RWPE2 (cell line): Measurements from ENCODE around the gene SH3RF1.

ENCODE experiments used
- ATAC-seq: fragments of 200-7000 bp; cut with Tn5 transposase; 3 replicates; pipeline ENCODE4 v1.9.1; 2021; ENCODE audit warnings: low read depth
- DNase-seq: peaks from one replicate; pipeline ENCODE4 v3.0.0-alpha.2; 2020; ENCODE audit warnings: low spot score
- H3K27ac ChIP-seq: fragments of 450-650 bp; 2 replicates; pipeline ENCODE4 v1.5.1; 2017; ENCODE audit warnings: mild to moderate bottlenecking; ENCODE audit not compliant: poor library complexity, severe bottlenecking
- H3K27me3 ChIP-seq: fragments of 250-450 bp; sonication (Bioruptor Pico); 2 replicates; pipeline ENCODE4 v1.5.1; 2021; ENCODE audit warnings: mild to moderate bottlenecking, moderate library complexity; ENCODE audit not compliant: insufficient read depth, poor library complexity, severe bottlenecking
- H3K36me3 ChIP-seq: fragments of 250-450 bp; sonication (Bioruptor Pico); 2 replicates; pipeline ENCODE4 v1.5.1; 2020; ENCODE audit warnings: low read depth, mild to moderate bottlenecking, moderate library complexity
- H3K4me1 ChIP-seq: fragments of 250-450 bp; sonication (Bioruptor Pico); 2 replicates; pipeline ENCODE4 v1.5.1; 2021; ENCODE audit warnings: mild to moderate bottlenecking, moderate library complexity; ENCODE audit not compliant: insufficient read depth, poor library complexity, severe bottlenecking
- H3K4me3 ChIP-seq: fragments of 250-450 bp; sonication (Bioruptor Pico); 2 replicates; pipeline ENCODE4 v1.5.1; 2021; ENCODE audit warnings: mild to moderate bottlenecking, moderate library complexity; ENCODE audit not compliant: severe bottlenecking
- H3K9me3 ChIP-seq: fragments of 250-450 bp; sonication (Bioruptor Pico); 2 replicates; pipeline ENCODE4 v1.5.1; 2021; ENCODE audit warnings: mild to moderate bottlenecking, moderate library complexity; ENCODE audit not compliant: severe bottlenecking
- TF ChIP-seq, protein P1 (sequence below): fragments of 450-650 bp; IDR thresholded peaks from one replicate; pipeline ENCODE4 v1.5.1; 2017; ENCODE audit warnings: mild to moderate bottlenecking, moderate library complexity; ENCODE audit not compliant: poor library complexity, severe bottlenecking

The SH3RF1 gene

DNA sequence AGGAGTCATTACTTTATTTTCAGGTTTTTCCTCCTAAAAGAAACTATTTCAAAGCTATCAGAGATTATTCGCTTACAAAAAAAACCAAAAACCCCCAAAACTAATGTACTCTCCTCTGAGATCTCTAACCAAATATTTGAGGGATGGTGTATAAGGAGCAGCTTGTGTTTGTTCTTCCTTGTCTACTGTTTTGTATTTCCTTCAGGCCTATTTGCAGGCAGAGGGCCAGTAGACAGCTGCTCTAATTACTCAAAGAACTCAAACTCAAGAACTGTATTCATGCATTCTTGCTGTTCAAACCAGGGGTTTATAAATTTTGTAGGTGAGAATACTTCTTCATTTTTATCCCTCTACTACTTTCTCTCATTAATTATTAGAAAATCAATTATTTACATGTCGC, 51.3 kb downstream of the SH3RF1 start:
- no peaks in the 10 kb centered on the region for H3K9me3 ChIP-seq
- H3K27me3 ChIP-seq: no peaks in the 10 kb centered on the region
- TF ChIP-seq, protein P1, sequence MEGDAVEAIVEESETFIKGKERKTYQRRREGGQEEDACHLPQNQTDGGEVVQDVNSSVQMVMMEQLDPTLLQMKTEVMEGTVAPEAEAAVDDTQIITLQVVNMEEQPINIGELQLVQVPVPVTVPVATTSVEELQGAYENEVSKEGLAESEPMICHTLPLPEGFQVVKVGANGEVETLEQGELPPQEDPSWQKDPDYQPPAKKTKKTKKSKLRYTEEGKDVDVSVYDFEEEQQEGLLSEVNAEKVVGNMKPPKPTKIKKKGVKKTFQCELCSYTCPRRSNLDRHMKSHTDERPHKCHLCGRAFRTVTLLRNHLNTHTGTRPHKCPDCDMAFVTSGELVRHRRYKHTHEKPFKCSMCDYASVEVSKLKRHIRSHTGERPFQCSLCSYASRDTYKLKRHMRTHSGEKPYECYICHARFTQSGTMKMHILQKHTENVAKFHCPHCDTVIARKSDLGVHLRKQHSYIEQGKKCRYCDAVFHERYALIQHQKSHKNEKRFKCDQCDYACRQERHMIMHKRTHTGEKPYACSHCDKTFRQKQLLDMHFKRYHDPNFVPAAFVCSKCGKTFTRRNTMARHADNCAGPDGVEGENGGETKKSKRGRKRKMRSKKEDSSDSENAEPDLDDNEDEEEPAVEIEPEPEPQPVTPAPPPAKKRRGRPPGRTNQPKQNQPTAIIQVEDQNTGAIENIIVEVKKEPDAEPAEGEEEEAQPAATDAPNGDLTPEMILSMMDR: no peak
- H3K4me1 ChIP-seq: peaks cover under 1% of the 10 kb centered on the region
- H3K27ac ChIP-seq: no peak overlapping the region
- ATAC-seq (no peak), DNase-seq (no peak)
- H3K4me3 ChIP-seq: no peak overlapping the region
- H3K36me3 ChIP-seq: peaks cover 6% of the 10 kb centered on the region; the same call in 1 of the 2 replicates

GRCh38 chr4:169215656-169216055, 55.1 kb downstream of the SH3RF1 start:
- no peak for DNase-seq
- H3K4me1 ChIP-seq: no peaks in the 10 kb centered on the region
- no peak for ATAC-seq
- no peaks in the 10 kb centered on the region for H3K9me3 ChIP-seq
- no peak overlapping the region for H3K4me3 ChIP-seq
- H3K27me3 ChIP-seq: no peaks in the 10 kb centered on the region
- no peak overlapping the region for H3K27ac ChIP-seq
- TF ChIP-seq, protein P1: no peak
- peaks cover 6% of the 10 kb centered on the region; the same call in 1 of the 2 replicates for H3K36me3 ChIP-seq

DNA sequence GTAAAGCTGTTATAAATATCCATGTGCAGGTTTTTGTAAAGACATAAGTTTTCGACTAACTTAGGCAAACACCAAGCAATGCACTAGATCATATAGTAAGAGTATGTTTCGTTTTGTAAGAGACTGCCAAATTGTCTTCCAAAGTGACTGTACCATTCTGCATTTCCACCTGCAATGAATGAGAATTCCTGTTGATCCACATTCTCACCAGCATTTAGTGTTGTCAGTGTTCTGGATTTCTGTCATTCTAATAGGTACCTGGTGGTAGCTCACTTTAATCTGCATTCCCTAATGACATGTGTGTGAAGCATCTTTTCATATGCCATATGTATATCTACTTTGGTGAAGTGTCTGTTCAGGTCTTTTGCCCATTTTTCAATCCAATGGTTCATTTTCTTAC, 57.8 kb downstream of the SH3RF1 start:
- H3K27me3 ChIP-seq: no peaks in the 10 kb centered on the region
- H3K4me3 ChIP-seq: no peak overlapping the region
- no peaks in the 10 kb centered on the region for H3K4me1 ChIP-seq
- peaks cover 6% of the 10 kb centered on the region; the same call in 1 of the 2 replicates for H3K36me3 ChIP-seq
- H3K27ac ChIP-seq: no peak overlapping the region
- H3K9me3 ChIP-seq: no peaks in the 10 kb centered on the region
- TF ChIP-seq, protein P1: no peak
- ATAC-seq (no peak), DNase-seq (no peak)

DNA sequence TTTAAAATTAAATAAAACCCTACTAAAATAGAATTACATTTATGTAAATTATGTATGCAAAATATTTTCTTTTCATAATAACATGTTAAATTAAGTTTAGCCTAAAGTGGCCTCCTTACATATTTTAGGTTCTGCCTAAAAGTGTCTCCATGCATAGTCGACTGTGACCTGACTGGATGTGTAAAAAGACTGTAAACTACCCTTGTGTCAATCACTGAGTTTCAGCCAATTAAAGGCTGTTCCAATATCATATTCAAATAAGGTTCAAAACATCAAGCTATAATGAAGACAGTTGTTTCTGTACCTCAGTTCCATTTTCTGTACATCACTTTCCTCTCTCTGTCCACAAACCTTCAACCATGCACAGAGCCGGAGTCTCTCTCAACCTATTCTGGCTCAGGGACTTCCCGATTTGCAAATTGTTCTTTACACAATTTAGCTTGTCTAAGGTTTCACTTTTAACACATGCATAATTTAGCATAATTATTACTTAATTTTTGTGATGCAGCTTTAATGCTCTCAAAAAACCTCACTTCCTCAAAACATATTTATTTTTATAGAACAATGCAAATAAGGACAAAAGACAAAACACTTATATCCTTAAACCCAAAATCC, 60.1 kb downstream of the SH3RF1 start:
- TF ChIP-seq, protein P1: no peak
- peaks cover 3% of the 10 kb centered on the region for H3K4me1 ChIP-seq
- no peaks in the 10 kb centered on the region for H3K27me3 ChIP-seq
- ATAC-seq (no peak), DNase-seq (no peak)
- H3K36me3 ChIP-seq: peaks cover 6% of the 10 kb centered on the region; the same call in 1 of the 2 replicates
- no peak overlapping the region for H3K27ac ChIP-seq
- H3K9me3 ChIP-seq: no peaks in the 10 kb centered on the region
- no peak overlapping the region for H3K4me3 ChIP-seq

DNA sequence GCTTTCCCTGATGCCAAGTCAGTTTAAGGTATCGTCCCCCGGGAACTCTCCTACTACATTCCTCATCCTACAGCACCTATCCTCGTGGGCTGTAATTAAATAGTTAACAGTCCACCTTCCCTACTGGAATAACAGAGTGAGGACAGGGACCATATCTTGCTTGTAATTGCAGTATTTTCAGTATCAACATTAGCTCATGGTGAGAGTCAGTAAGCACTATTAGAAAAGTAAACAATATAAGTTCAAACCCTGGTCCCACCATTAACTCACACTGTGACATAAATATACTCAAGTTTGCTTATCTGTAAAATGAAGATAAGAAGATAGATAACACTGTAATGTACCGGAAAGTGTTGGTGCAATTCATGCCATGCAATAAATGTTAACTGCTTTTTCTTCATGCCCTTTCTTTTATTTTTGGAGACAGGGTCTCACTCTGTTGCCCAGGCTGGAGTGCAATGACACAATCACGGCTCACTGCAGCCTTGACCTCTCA, 61.3 kb downstream of the SH3RF1 start:
- TF ChIP-seq, protein P1: no peak
- Histone ChIP-seq H3K27me3 (no peaks in the 10 kb centered on the region), H3K9me3 (no peaks in the 10 kb centered on the region), H3K36me3 (no peaks in the 10 kb centered on the region; the same call in 1 of the 2 replicates), H3K27ac (no peak overlapping the region), H3K4me1 (peaks cover 9% of the 10 kb centered on the region), H3K4me3 (no peak overlapping the region)
- ATAC-seq (no peak), DNase-seq (no peak)
